IMR-90 (cell line): Measurements from ENCODE around the gene MICU1. TPM values are rescaled to one million over a fixed set of nuclear protein-coding genes. Genes with fewer than 3 reads are reported as not detected.

Experiments used
- ATAC-seq: fragments of 200-7000 bp; cut with Tn5 transposase; 2 replicates; pipeline ENCODE4 v1.9.1; 2020; ENCODE audit warnings: low read depth, mild to moderate bottlenecking, moderate library complexity
- BruUV-seq: library from RNA; stranded (reverse); fragments of 400-500 nt; replicated peaks from 2 replicates; lab custom pipeline; 2021; lab: Mats Ljungman, UMichigan
- CTCF ChIA-PET: fragments of 300-600 bp; formaldehyde crosslinking; extraction: SDS; loops from one replicate; lab custom pipeline; 2021; ENCODE audit warnings: antibody characterized with exemption; lab: Yijun Ruan, JAX
- POLR2A ChIA-PET: fragments of 300-600 bp; sonication (Branson Sonifier 250); formaldehyde crosslinking; loops from one replicate; lab custom pipeline; 2022; ENCODE audit warnings: antibody characterized with exemption; ENCODE audit not compliant: unreplicated experiment; lab: Charles Lee
- DNase-seq: peaks from one replicate; pipeline ENCODE4 v3.0.0; 2013
- H2AFZ ChIP-seq: replicated peaks from 2 replicates; pipeline ENCODE3; 2013; ENCODE audit warnings: low read length, mild to moderate bottlenecking; ENCODE audit not compliant: poor library complexity
- H2AK5ac ChIP-seq: 2 replicates; pipeline ENCODE4 v1.6.1; 2013; ENCODE audit warnings: low read depth, low read length, inconsistent platforms
- H2AK9ac ChIP-seq: replicated peaks from 2 replicates; pipeline ENCODE3; 2013; ENCODE audit warnings: mild to moderate bottlenecking, low read depth, low read length, moderate library complexity; ENCODE audit not compliant: poor library complexity
- H2BK120ac ChIP-seq: 2 replicates; pipeline ENCODE4 v1.6.1; 2013; ENCODE audit warnings: low read depth, low read length, inconsistent platforms
- H2BK15ac ChIP-seq: 3 replicates; pipeline ENCODE4 v1.6.1; 2013; ENCODE audit warnings: low read depth, low read length, inconsistent platforms
- H2BK20ac ChIP-seq: 2 replicates; pipeline ENCODE4 v1.6.1; 2013; ENCODE audit warnings: low read depth, mild to moderate bottlenecking, inconsistent platforms, low read length, moderate library complexity
- H2BK5ac ChIP-seq: 2 replicates; pipeline ENCODE4 v1.6.1; 2013; ENCODE audit warnings: mild to moderate bottlenecking, low read depth, low read length, inconsistent platforms; ENCODE audit not compliant: poor library complexity, severe bottlenecking
- H3K14ac ChIP-seq: replicated peaks from 2 replicates; pipeline ENCODE4 v1.6.1; 2013; ENCODE audit warnings: low read depth, low read length, inconsistent platforms
- H3K18ac ChIP-seq: 2 replicates; pipeline ENCODE4 v1.6.1; 2013; ENCODE audit warnings: low read depth, low read length, control low read depth
- H3K23ac ChIP-seq: 2 replicates; pipeline ENCODE4 v1.6.1; 2013; ENCODE audit warnings: low read depth, low read length, inconsistent platforms
- H3K27ac ChIP-seq: 2 replicates; pipeline ENCODE4 v1.5.1; 2013; ENCODE audit warnings: mild to moderate bottlenecking, control low read depth, low read length; ENCODE audit not compliant: insufficient read depth
- H3K27me3 ChIP-seq: 2 replicates; pipeline ENCODE4 v1.6.1; 2013; ENCODE audit warnings: low read length; ENCODE audit not compliant: control insufficient read depth, insufficient read depth
- H3K36me3 ChIP-seq: 2 replicates; pipeline ENCODE4 v1.6.1; 2013; ENCODE audit warnings: low read length, mixed read lengths; ENCODE audit not compliant: control insufficient read depth, insufficient read depth
- H3K4ac ChIP-seq: 2 replicates; pipeline ENCODE4 v1.6.1; 2013; ENCODE audit warnings: low read depth, low read length, inconsistent platforms
- H3K4me1 ChIP-seq: 2 replicates; pipeline ENCODE4 v1.6.1; 2013; ENCODE audit warnings: low read length, mixed read lengths; ENCODE audit not compliant: control insufficient read depth, insufficient read depth
- H3K4me2 ChIP-seq: 2 replicates; pipeline ENCODE4 v1.6.1; 2013; ENCODE audit warnings: low read depth, mild to moderate bottlenecking, control low read depth, low read length, moderate library complexity
- H3K4me3 ChIP-seq: 2 replicates; pipeline ENCODE4 v1.5.1; 2013; ENCODE audit warnings: low read depth, mild to moderate bottlenecking, control low read depth, low read length, moderate library complexity; ENCODE audit not compliant: insufficient read depth
- H3K56ac ChIP-seq: 2 replicates; pipeline ENCODE4 v1.6.1; 2013; ENCODE audit warnings: low read length, inconsistent platforms; ENCODE audit not compliant: insufficient read depth; ENCODE audit errors: extremely low read depth
- H3K79me1 ChIP-seq, 2 experiments: 2 replicates each; pipeline ENCODE4 v1.6.1; 2013; ENCODE audit warnings: low read length in 2 of 2, inconsistent platforms in 1 of 2, low read depth in 1 of 2
- H3K9ac ChIP-seq: 2 replicates; pipeline ENCODE4 v1.6.1; 2013; ENCODE audit warnings: low read depth, low read length, control low read depth
- H3K9me1 ChIP-seq: 2 replicates; pipeline ENCODE4 v1.6.1; 2013; ENCODE audit warnings: low read length, inconsistent platforms; ENCODE audit not compliant: insufficient read depth
- H3K9me3 ChIP-seq: 2 replicates; pipeline ENCODE4 v1.6.1; 2013; ENCODE audit warnings: low read length; ENCODE audit not compliant: control insufficient read depth, insufficient read depth
- H4K20me1 ChIP-seq: 2 replicates; pipeline ENCODE4 v1.6.1; 2013; ENCODE audit warnings: low read length, inconsistent platforms; ENCODE audit not compliant: insufficient read depth
- H4K5ac ChIP-seq: 2 replicates; pipeline ENCODE4 v1.6.1; 2013; ENCODE audit warnings: mild to moderate bottlenecking, low read depth, low read length, control low read depth
- H4K8ac ChIP-seq, 2 experiments: 2 replicates each; pipeline ENCODE4 v1.6.1; 2013; ENCODE audit warnings: low read depth in 2 of 2, low read length in 2 of 2, control low read depth in 1 of 2, inconsistent platforms in 1 of 2
- H4K91ac ChIP-seq: 2 replicates; pipeline ENCODE4 v1.6.1; 2013; ENCODE audit warnings: low read depth, low read length, inconsistent platforms; ENCODE audit not compliant: insufficient read depth
- CEBPB ChIP-seq: IDR thresholded peaks from 2 replicates; pipeline ENCODE4 v1.6.1; 2012; ENCODE audit warnings: low read depth, low read length, improper control_type of control experiment
- CHD1 ChIP-seq: IDR thresholded peaks from 2 replicates; pipeline ENCODE4 v1.6.1; 2012; ENCODE audit warnings: low read depth, low read length, improper control_type of control experiment
- CTCF ChIP-seq: conservative IDR thresholded peaks from 2 replicates; pipeline ENCODE4 v1.5.1; 2012; ENCODE audit warnings: mild to moderate bottlenecking, low read depth, low read length, improper control_type of control experiment
- ELK1 ChIP-seq: fragments of 150-350 bp; IDR thresholded peaks from 2 replicates; pipeline ENCODE4 v1.6.1; 2016; ENCODE audit warnings: low read depth, mild to moderate bottlenecking, low read length, moderate library complexity, borderline replicate concordance
- MAFK ChIP-seq: IDR thresholded peaks from 2 replicates; pipeline ENCODE4 v1.6.1; 2012; ENCODE audit warnings: low read depth, low read length, improper control_type of control experiment
- MXI1 ChIP-seq: IDR thresholded peaks from 2 replicates; pipeline ENCODE4 v1.6.1; 2012; ENCODE audit warnings: low read depth, mild to moderate bottlenecking, low read length, moderate library complexity, borderline replicate concordance
- RAD21 ChIP-seq: IDR thresholded peaks from 2 replicates; pipeline ENCODE4 v1.6.1; 2012; ENCODE audit warnings: low read length, improper control_type of control experiment
- RCOR1 ChIP-seq: IDR thresholded peaks from 2 replicates; pipeline ENCODE4 v1.6.1; 2012; ENCODE audit warnings: mild to moderate bottlenecking, low read length, improper control_type of control experiment; ENCODE audit not compliant: insufficient replicate concordance
- SMC3 ChIP-seq: fragments of 150-350 bp; IDR thresholded peaks from 2 replicates; pipeline ENCODE4 v1.6.1; 2016; ENCODE audit warnings: low read depth, mild to moderate bottlenecking, antibody characterized with exemption, low read length, moderate library complexity
- WGBS, 2 experiments: methylation state at CpG; one replicate each; pipeline versions ENCODE4 v1.1.5 to v1.1.7; 2013; ENCODE audit warnings: missing lambda C conversion rate in 2 of 2; ENCODE audit not compliant: insufficient read length in 1 of 2; ENCODE audit errors: extremely low coverage in 2 of 2; 5-methylcytosine and 5-hydroxymethylcytosine counted together
- dilution Hi-C: fragments of 300-500 bp; cut with HindIII; formaldehyde crosslinking; loops from one replicate; pipeline ENCODE4 v1.14.3; 2018; ENCODE audit warnings: low sequenced_read_pairs; ENCODE audit not compliant: unreplicated experiment
- in situ Hi-C: fragments of 300-500 bp; cut with MboI; formaldehyde crosslinking; loops from 3 replicates; pipeline ENCODE4 v1.14.3; 2019; ENCODE audit warnings: low sequenced_read_pairs, inconsistent platforms, mixed read lengths
- intact Hi-C: fragments of 100-400 bp; cut with micrococcal nuclease; formaldehyde crosslinking; loops from 2 replicates; pipeline ENCODE4 v1.10.0; 2022
- polyA plus RNA-seq, 3 experiments: library from polyadenylated mRNA; depleted of rRNA; stranded (reverse); fragments of >200 nt; gene quantifications; 2 replicates each; pipeline ENCODE4 v1.2.3, GENCODE V29; 2012; ENCODE audit warnings: low replicate concordance in 1 of 3
- total RNA-seq: library from RNA; depleted of rRNA; stranded (reverse); fragments of >200 nt; gene quantifications from 2 replicates; pipeline ENCODE4 v1.2.3, GENCODE V29; 2012

Gene MICU1
- total and polyA plus RNA-seq, 2 of the 4 experiments (the other 2 are of a cell fraction), result 43.6 to 44.7 TPM

DNA sequence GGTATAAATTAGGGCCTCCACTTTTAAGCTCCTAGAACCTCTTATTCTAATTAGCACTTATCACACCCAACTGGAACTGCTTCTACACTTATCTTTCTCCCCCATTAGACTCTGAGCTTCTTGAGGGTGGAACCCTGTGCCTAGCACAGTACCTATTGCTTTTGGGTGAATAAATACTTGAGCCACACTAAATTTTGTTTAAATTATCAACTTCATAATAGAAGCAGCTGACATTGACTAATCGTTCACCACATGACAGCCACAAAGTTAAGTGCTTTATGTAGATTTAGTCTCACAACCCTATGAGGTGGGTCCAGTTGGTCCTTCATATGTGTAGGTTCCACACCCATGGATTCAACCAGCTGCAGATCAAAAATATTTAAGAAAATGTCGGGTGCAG lies 235.1 kb downstream of the MICU1 start:
- Histone ChIP-seq H4K20me1 (no peaks in the 10 kb centered on the region), H3K9me3 (no peaks in the 10 kb centered on the region), H3K36me3 (no peaks in the 10 kb centered on the region; the same call in 1 of the 2 replicates), H3K4me1 (no peaks in the 10 kb centered on the region), H3K4me2 (no peak overlapping the region), H3K14ac (no peak overlapping the region), H2AFZ (no peak overlapping the region), H3K4ac (no peak overlapping the region), H3K27me3 (no peaks in the 10 kb centered on the region), H3K79me1 (peaks cover 0 to 2% of the 10 kb centered on the region in 2 experiments; a peak in 1 of 4 replicates), H2BK5ac (no peak overlapping the region), H3K56ac (no peak overlapping the region), H2BK120ac (no peak overlapping the region), H3K23ac (no peak overlapping the region), H2BK15ac (no peak overlapping the region), H4K5ac (no peak overlapping the region), H2AK9ac (no peak overlapping the region), H4K91ac (no peak overlapping the region), H3K18ac (no peak overlapping the region), H2AK5ac (no peak overlapping the region), H4K8ac (no peak overlapping the region), H3K4me3 (no peak overlapping the region), H2BK20ac (no peak overlapping the region), H3K9me1 (no peaks in the 10 kb centered on the region), H3K9ac (no peak overlapping the region), H3K27ac (no peak overlapping the region)
- DNase-seq (no peak), ATAC-seq (no peak)
- ChIA-PET POLR2A (interaction anchor here (0.6 kb wide), 1 partner anchor 174 kb away, joined by 4 read pairs; no protein-coding TSS in a partner anchor), CTCF (interaction anchor here (0.6 kb wide), 1 partner anchor 14 kb away, joined by 3 read pairs; no protein-coding TSS in a partner anchor)
- in situ Hi-C loops (no loop called here), dilution Hi-C loops (no loop called here), intact Hi-C loops (no loop called here)
- no CpG with 5 or more reads among the region's 2 CpGs for WGBS, 2 experiments
- TF ChIP-seq SMC3, result no peak
- TF ChIP-seq MAFK, result no peak
- TF ChIP-seq MXI1, result no peak
- no peak for TF ChIP-seq CHD1
- no peak for TF ChIP-seq RCOR1
- TF ChIP-seq CTCF, result no peak
- TF ChIP-seq RAD21, result no peak
- no peak for TF ChIP-seq ELK1
- TF ChIP-seq CEBPB, result no peak
- BruUV-seq, result no TSS peak
